Endothelial cell of umbilical vein (primary cell): ENCODE measurements around the gene PAXX. TPM values are rescaled to one million over a fixed set of nuclear protein-coding genes. Genes with fewer than 3 reads are reported as not detected.

Experiments
- BruUV-seq: library from RNA; stranded (reverse); fragments of 400-500 nt; replicated peaks from 2 replicates; lab custom pipeline; 2021; lab: Mats Ljungman, UMichigan
- CTCF ChIA-PET: fragments of 300-600, 350-600 bp; sonication (Branson Sonifier 250); formaldehyde crosslinking; loops from one replicate; lab custom pipeline; 2021; ENCODE audit warnings: antibody characterized with exemption, inconsistent platforms; lab: Charles Lee
- POLR2A ChIA-PET: fragments of 300-600, 350-600 bp; sonication (Branson Sonifier 250); formaldehyde crosslinking; loops from one replicate; lab custom pipeline; 2021; ENCODE audit warnings: antibody characterized with exemption, inconsistent platforms; lab: Charles Lee
- DNase-seq: peaks from one replicate; pipeline ENCODE4 v3.0.0-alpha.2; 2011; ENCODE audit warnings: low read depth, low spot score
- FAIRE-seq: peaks from 2 replicates; lab custom pipeline; 2011; peaks lifted over from hg19 to GRCh38; lab: Jason Lieb, UNC
- H2AFZ ChIP-seq: 2 replicates; pipeline ENCODE4 v1.6.0; 2012; ENCODE audit warnings: low read depth, low read length, control low read depth, inconsistent platforms
- H3K27ac ChIP-seq: 2 replicates; pipeline ENCODE4 v1.5.1; 2011; ENCODE audit warnings: low read depth, mild to moderate bottlenecking, control low read depth, low read length, moderate library complexity; ENCODE audit not compliant: insufficient read depth
- H3K27me3 ChIP-seq, 2 experiments: 2 replicates each; pipeline versions ENCODE4 v1.6.0 to v1.6.1; 2011; ENCODE audit warnings: low read length in 2 of 2, mixed read lengths in 1 of 2; ENCODE audit not compliant: control insufficient read depth in 2 of 2, insufficient read depth in 2 of 2
- H3K36me3 ChIP-seq, 2 experiments: 2 replicates in 1 of 2; 3 replicates in 1 of 2; pipeline ENCODE4 v1.5.1; 2011; ENCODE audit warnings: low read length in 2 of 2, mild to moderate bottlenecking in 1 of 2, moderate library complexity in 1 of 2; ENCODE audit not compliant: control insufficient read depth in 2 of 2, insufficient read depth in 2 of 2; ENCODE audit errors: extremely low read depth in 1 of 2
- H3K4me1 ChIP-seq: 3 replicates; pipeline ENCODE4 v1.5.1; 2011; ENCODE audit warnings: mild to moderate bottlenecking, low read length; ENCODE audit not compliant: control insufficient read depth, insufficient read depth; ENCODE audit errors: extremely low read depth
- H3K4me2 ChIP-seq: 2 replicates; pipeline ENCODE4 v1.6.1; 2011; ENCODE audit warnings: low read length, control low read depth, mixed read lengths; ENCODE audit not compliant: insufficient read depth
- H3K4me3 ChIP-seq, 3 experiments: fragments of 200-600 bp in 1 of 3; sonication (generic), shearing (Covaris generic) in 1 of 3; replicated peaks in 1 of 3; 2 replicates each; pipeline ENCODE4 v1.5.1; 2011 to 2016; ENCODE audit warnings: control low read depth in 3 of 3, low read length in 3 of 3, mild to moderate bottlenecking in 2 of 3, inconsistent platforms in 1 of 3, low read depth in 1 of 3, moderate library complexity in 1 of 3; ENCODE audit not compliant: insufficient read depth in 1 of 3
- H3K79me2 ChIP-seq: 2 replicates; pipeline ENCODE4 v1.6.0; 2012; ENCODE audit warnings: low read length, inconsistent platforms; ENCODE audit not compliant: control insufficient read depth, insufficient read depth
- H3K9ac ChIP-seq: replicated peaks from 2 replicates; pipeline ENCODE3; 2011; ENCODE audit warnings: low read length, control low read depth; ENCODE audit not compliant: insufficient read depth; ENCODE audit errors: extremely low read depth
- H3K9me1 ChIP-seq: replicated peaks from 3 replicates; pipeline ENCODE4 v1.6.0; 2011; ENCODE audit warnings: mild to moderate bottlenecking, low read length; ENCODE audit not compliant: control insufficient read depth, insufficient read depth; ENCODE audit errors: extremely low read depth
- H3K9me3 ChIP-seq: replicated peaks from 2 replicates; pipeline ENCODE4 v1.5.1; 2012; ENCODE audit warnings: low read length, inconsistent platforms; ENCODE audit not compliant: control insufficient read depth, insufficient read depth
- H4K20me1 ChIP-seq: replicated peaks from 2 replicates; pipeline ENCODE3; 2011; ENCODE audit warnings: mild to moderate bottlenecking, low read length; ENCODE audit not compliant: control insufficient read depth, insufficient read depth; ENCODE audit errors: extremely low read depth
- EZH2 ChIP-seq: IDR thresholded peaks from 2 replicates; pipeline ENCODE4 v1.6.1; 2012; ENCODE audit warnings: borderline replicate concordance, low read depth, mild to moderate bottlenecking, moderate library complexity, low read length, inconsistent platforms; ENCODE audit not compliant: severe bottlenecking
- FOS ChIP-seq: IDR thresholded peaks from 2 replicates; pipeline ENCODE4 v1.6.1; 2011; ENCODE audit warnings: mild to moderate bottlenecking, low read length, moderate library complexity, borderline replicate concordance; ENCODE audit not compliant: insufficient read depth
- GATA2 ChIP-seq: IDR thresholded peaks from 2 replicates; pipeline ENCODE4 v1.7.0; 2011; ENCODE audit warnings: low read depth, mild to moderate bottlenecking, moderate library complexity, mixed read lengths, low read length; ENCODE audit not compliant: insufficient read length, insufficient read depth
- JUN ChIP-seq: IDR thresholded peaks from 2 replicates; pipeline ENCODE4 v1.6.1; 2011; ENCODE audit warnings: borderline replicate concordance, low read depth; ENCODE audit not compliant: insufficient read length, insufficient read depth
- MYC ChIP-seq: IDR thresholded peaks from one replicate; pipeline ENCODE4 v1.6.1; 2011; ENCODE audit warnings: mild to moderate bottlenecking, low read depth, low read length
- POLR2A ChIP-seq: IDR thresholded peaks from 2 replicates; pipeline ENCODE4 v1.6.1; 2012; ENCODE audit warnings: low read depth, mild to moderate bottlenecking, control low read depth, low read length
- POLR2AphosphoS5 ChIP-seq: IDR thresholded peaks from 2 replicates; pipeline ENCODE4 v1.6.1; 2012; ENCODE audit warnings: low read depth, mild to moderate bottlenecking, control low read depth, low read length, moderate library complexity; ENCODE audit not compliant: insufficient read depth
- dilution Hi-C: fragments of 300-500 bp; cut with MboI; formaldehyde crosslinking; loops from one replicate; pipeline ENCODE4 v1.15.0; 2019; ENCODE audit warnings: low sequenced_read_pairs; ENCODE audit not compliant: extremely low pct_ligation_motif_present
- intact Hi-C: fragments of 100-400 bp; cut with micrococcal nuclease; formaldehyde crosslinking; loops from one replicate; pipeline ENCODE4 v1.10.0; 2022
- polyA plus RNA-seq, 4 experiments: library from polyadenylated mRNA; depleted of rRNA in 3 of 4; stranded (reverse) in 3 of 4; unstranded in 1 of 4; fragments of >200 nt; gene quantifications; 2 replicates each; pipeline versions ENCODE4 v1.2.1 to v1.2.3, GENCODE V29; 2011 to 2012; ENCODE audit warnings: missing spikeins in 1 of 4
- total RNA-seq: library from RNA; stranded (reverse); gene quantifications from 2 replicates; pipeline ENCODE4 v1.2.3, GENCODE V29; 2021
- TF ChIP-seq, protein P1 (sequence below), 2 donors: IDR thresholded peaks; 1 replicate in 1 of 2; 2 replicates in 1 of 2; pipeline ENCODE4 v1.5.1; 2011; ENCODE audit warnings: low read length in 2 of 2, mild to moderate bottlenecking in 2 of 2, moderate library complexity in 2 of 2, control low read depth in 1 of 2, inconsistent platforms in 1 of 2, low read depth in 1 of 2; ENCODE audit not compliant: insufficient read depth in 1 of 2; ENCODE audit errors: extremely low read depth in 1 of 2
- TF ChIP-seq, protein P2 (sequence below): IDR thresholded peaks from 2 replicates; pipeline ENCODE4 v1.6.1; 2011; ENCODE audit not compliant: insufficient read depth, insufficient read length

PAXX gene
- total and polyA plus RNA-seq, 2 donors (not counting 3 experiments of a cell fraction or from before 2014, with no cell fraction given), result 34.0 to 35.0 TPM

DNA sequence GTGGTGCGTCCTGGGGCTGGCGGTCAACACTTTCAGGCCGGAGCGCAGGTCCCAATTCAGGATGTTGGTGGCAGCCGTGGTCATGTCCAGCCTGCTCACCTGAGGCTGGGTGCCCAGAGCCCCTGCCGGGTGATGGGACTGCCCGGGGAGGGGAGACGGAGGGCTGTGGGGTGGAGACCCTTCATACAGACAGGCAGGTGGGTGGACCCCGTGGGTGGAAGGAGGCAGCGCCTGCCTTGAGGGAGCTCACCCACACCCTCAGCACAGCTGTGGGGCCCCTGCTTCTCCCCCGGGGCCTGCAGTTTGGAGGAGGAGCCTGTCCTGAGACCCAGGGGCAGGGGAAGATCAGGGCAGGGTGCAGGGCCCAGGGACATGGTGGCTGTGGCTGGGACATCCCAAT, 21.9 kb upstream of the PAXX start:
- H3K27ac ChIP-seq, result no peak overlapping the region
- H3K36me3 ChIP-seq, result no peaks in the 10 kb centered on the region
- BruUV-seq, result no TSS peak
- H3K9me1 ChIP-seq, result no peaks in the 10 kb centered on the region
- FAIRE-seq (no peak), DNase-seq (no peak)
- POLR2A ChIA-PET, result no interaction called here
- CTCF ChIA-PET, result interaction anchor here (1.3 kb wide), 1 partner anchor 59 kb away, joined by 3 read pairs; no protein-coding TSS in a partner anchor
- H3K4me1 ChIP-seq, result no peaks in the 10 kb centered on the region
- no peaks in the 10 kb centered on the region for H3K27me3 ChIP-seq
- no peak overlapping the region for H3K4me3 ChIP-seq
- dilution Hi-C loops (no loop called here), intact Hi-C loops (no loop called here)
- H3K9me3 ChIP-seq, result no peaks in the 10 kb centered on the region
- H3K4me2 ChIP-seq, result no peak overlapping the region
- H3K79me2 ChIP-seq, result no peaks in the 10 kb centered on the region
- no peak overlapping the region for H3K9ac ChIP-seq
- H2AFZ ChIP-seq, result no peak overlapping the region
- TF ChIP-seq POLR2AphosphoS5, result no peak
- TF ChIP-seq GATA2, result no peak
- TF ChIP-seq, protein P1, sequence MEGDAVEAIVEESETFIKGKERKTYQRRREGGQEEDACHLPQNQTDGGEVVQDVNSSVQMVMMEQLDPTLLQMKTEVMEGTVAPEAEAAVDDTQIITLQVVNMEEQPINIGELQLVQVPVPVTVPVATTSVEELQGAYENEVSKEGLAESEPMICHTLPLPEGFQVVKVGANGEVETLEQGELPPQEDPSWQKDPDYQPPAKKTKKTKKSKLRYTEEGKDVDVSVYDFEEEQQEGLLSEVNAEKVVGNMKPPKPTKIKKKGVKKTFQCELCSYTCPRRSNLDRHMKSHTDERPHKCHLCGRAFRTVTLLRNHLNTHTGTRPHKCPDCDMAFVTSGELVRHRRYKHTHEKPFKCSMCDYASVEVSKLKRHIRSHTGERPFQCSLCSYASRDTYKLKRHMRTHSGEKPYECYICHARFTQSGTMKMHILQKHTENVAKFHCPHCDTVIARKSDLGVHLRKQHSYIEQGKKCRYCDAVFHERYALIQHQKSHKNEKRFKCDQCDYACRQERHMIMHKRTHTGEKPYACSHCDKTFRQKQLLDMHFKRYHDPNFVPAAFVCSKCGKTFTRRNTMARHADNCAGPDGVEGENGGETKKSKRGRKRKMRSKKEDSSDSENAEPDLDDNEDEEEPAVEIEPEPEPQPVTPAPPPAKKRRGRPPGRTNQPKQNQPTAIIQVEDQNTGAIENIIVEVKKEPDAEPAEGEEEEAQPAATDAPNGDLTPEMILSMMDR (IDR thresholded peaks at IDR 0.05; ENCODE audit: extremely low read depth in 1 of 2, insufficient read depth in 1 of 2, low read depth in 1 of 2, low read length in 2 of 2), result no peak
- TF ChIP-seq JUN, result no peak
- TF ChIP-seq MYC, result no peak
- TF ChIP-seq EZH2, result no peak
- TF ChIP-seq FOS, result no peak
- no peak for TF ChIP-seq POLR2A
- TF ChIP-seq, protein P2, sequence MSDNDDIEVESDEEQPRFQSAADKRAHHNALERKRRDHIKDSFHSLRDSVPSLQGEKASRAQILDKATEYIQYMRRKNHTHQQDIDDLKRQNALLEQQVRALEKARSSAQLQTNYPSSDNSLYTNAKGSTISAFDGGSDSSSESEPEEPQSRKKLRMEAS, result no peak
- no peaks in the 10 kb centered on the region for H4K20me1 ChIP-seq
